SK-N-SH (cell line): ENCODE measurements around the gene DENND6B. TPM values are rescaled to one million over a fixed set of nuclear protein-coding genes. Genes with fewer than 3 reads are reported as not detected.

Source experiments
- CTCF ChIA-PET: fragments of 300-600, 350-600 bp; formaldehyde crosslinking; extraction: SDS; loops from one replicate; lab custom pipeline; 2021; lab: Yijun Ruan, JAX
- POLR2A ChIA-PET: fragments of 350-600 bp; sonication (Branson Sonifier 250); formaldehyde crosslinking; extraction: SDS; loops from one replicate; lab custom pipeline; 2020; ENCODE audit warnings: antibody characterized with exemption, inconsistent platforms; lab: Yijun Ruan, JAX
- DNase-seq: peaks from one replicate; pipeline ENCODE4 v3.0.0; 2012
- H2AFZ ChIP-seq: fragments of 200-600 bp; sonication (generic); 2 replicates; pipeline ENCODE4 v1.8.1; 2016; ENCODE audit warnings: antibody characterized with exemption, mild to moderate bottlenecking, low read depth
- H3F3A ChIP-seq: fragments of 200-600 bp; sonication (generic); replicated peaks from 2 replicates; pipeline ENCODE3; 2016; ENCODE audit warnings: antibody characterized with exemption, mild to moderate bottlenecking; ENCODE audit not compliant: insufficient read depth
- H3K27ac ChIP-seq, 2 experiments: fragments of 200-500 bp in 1 of 2; fragments of 200-600 bp in 1 of 2; sonication (Bioruptor generic) in 1 of 2; sonication (generic), shearing (Covaris generic) in 1 of 2; 2 replicates each; pipeline versions ENCODE4 v1.5.1 to v1.6.1; 2014 to 2016; ENCODE audit warnings: low read depth in 2 of 2, inconsistent platforms in 1 of 2, low read length in 1 of 2, mild to moderate bottlenecking in 1 of 2, mixed read lengths in 1 of 2
- H3K27me3 ChIP-seq: fragments of 200-600 bp; sonication (generic), shearing (Covaris generic); 2 replicates; pipeline ENCODE4 v1.6.1; 2016; ENCODE audit warnings: mixed run types; ENCODE audit not compliant: insufficient read depth
- H3K36me3 ChIP-seq, 2 experiments: fragments of 200-500 bp in 1 of 2; fragments of 200-600 bp in 1 of 2; sonication (Bioruptor generic) in 1 of 2; sonication (generic) in 1 of 2; replicated peaks in 1 of 2; 2 replicates each; pipeline versions ENCODE3 to v1.5.1; 2014 to 2016; ENCODE audit warnings: low read length in 1 of 2, mild to moderate bottlenecking in 1 of 2; ENCODE audit not compliant: insufficient read depth in 2 of 2, control insufficient read depth in 1 of 2
- H3K4me1 ChIP-seq, 2 experiments: fragments of 200-500 bp in 1 of 2; fragments of 200-600 bp in 1 of 2; sonication (Bioruptor generic) in 1 of 2; sonication (generic), shearing (Covaris generic) in 1 of 2; 2 replicates each; pipeline versions ENCODE4 v1.5.1 to v1.6.1; 2014 to 2016; ENCODE audit warnings: low read depth in 1 of 2, low read length in 1 of 2, mixed run types in 1 of 2; ENCODE audit not compliant: insufficient read depth in 2 of 2, control insufficient read depth in 1 of 2
- H3K4me2 ChIP-seq: fragments of 200-600 bp; sonication (generic), shearing (Covaris generic); 2 replicates; pipeline ENCODE4 v1.6.1; 2017; ENCODE audit warnings: mixed run types
- H3K4me3 ChIP-seq, 2 experiments: fragments of 200-500 bp in 1 of 2; fragments of 200-600 bp in 1 of 2; sonication (Bioruptor generic) in 1 of 2; sonication (generic), shearing (Covaris generic) in 1 of 2; 2 replicates each; pipeline versions ENCODE4 v1.5.1 to v1.8.1; 2014 to 2016; ENCODE audit warnings: low read depth in 2 of 2, inconsistent platforms in 1 of 2, low read length in 1 of 2, mild to moderate bottlenecking in 1 of 2, mixed read lengths in 1 of 2, moderate library complexity in 1 of 2
- H3K79me2 ChIP-seq: fragments of 200-600 bp; sonication (generic); 2 replicates; pipeline ENCODE4 v1.8.1; 2017; ENCODE audit warnings: mild to moderate bottlenecking; ENCODE audit not compliant: insufficient read depth
- H3K9ac ChIP-seq: fragments of 200-600 bp; sonication (generic); 2 replicates; pipeline ENCODE4 v1.6.1; 2017; ENCODE audit warnings: mixed run types
- H3K9me2 ChIP-seq: fragments of 200-600 bp; sonication (generic); 2 replicates; pipeline ENCODE4 v1.6.1; 2017; ENCODE audit warnings: mixed run types
- H3K9me3 ChIP-seq: fragments of 200-600 bp; sonication (generic); 2 replicates; pipeline ENCODE4 v1.6.1; 2017; ENCODE audit warnings: mixed run types, mild to moderate bottlenecking, moderate library complexity
- H4K20me1 ChIP-seq: fragments of 200-600 bp; sonication (generic); 2 replicates; pipeline ENCODE4 v1.6.1; 2017; ENCODE audit warnings: mild to moderate bottlenecking, mixed run types; ENCODE audit not compliant: insufficient read depth
- EZH2phosphoT487 ChIP-seq: fragments of 200-600 bp; sonication (generic); IDR thresholded peaks from 2 replicates; pipeline ENCODE4 v1.6.1; 2017; ENCODE audit warnings: low read depth, mixed run types, mild to moderate bottlenecking, antibody characterized with exemption, moderate library complexity, borderline replicate concordance
- FOXM1 ChIP-seq: IDR thresholded peaks from 2 replicates; pipeline ENCODE4 v1.4.0; 2012; ENCODE audit warnings: low read depth, mild to moderate bottlenecking
- GABPA ChIP-seq: IDR thresholded peaks from 2 replicates; pipeline ENCODE4 v1.4.0; 2012; ENCODE audit warnings: low read depth, mild to moderate bottlenecking
- GATA2 ChIP-seq: sonication (generic); formaldehyde crosslinking; IDR thresholded peaks from 2 replicates; pipeline ENCODE4 v1.5.0; 2020; ENCODE audit warnings: mild to moderate bottlenecking, missing genetic modification reagents
- JUND ChIP-seq: IDR thresholded peaks from 2 replicates; pipeline ENCODE4 v1.4.0; 2012
- MAX ChIP-seq: IDR thresholded peaks from 2 replicates; pipeline ENCODE4 v1.4.0; 2012; ENCODE audit warnings: low read depth
- MXI1 ChIP-seq: IDR thresholded peaks from 2 replicates; pipeline ENCODE4 v1.6.1; 2012; ENCODE audit warnings: mild to moderate bottlenecking, low read depth, low read length, improper control_type of control experiment
- NRF1 ChIP-seq: IDR thresholded peaks from 2 replicates; pipeline ENCODE4 v1.6.1; 2012; ENCODE audit warnings: low read depth, mild to moderate bottlenecking, low read length
- RCOR1 ChIP-seq: fragments of 150-350 bp; IDR thresholded peaks from 2 replicates; pipeline ENCODE4 v1.6.1; 2017; ENCODE audit warnings: antibody characterized with exemption, low read length
- SIN3A ChIP-seq: IDR thresholded peaks from 2 replicates; pipeline ENCODE4 v1.6.1; 2012; ENCODE audit warnings: low read depth, mild to moderate bottlenecking, low read length, moderate library complexity, borderline replicate concordance
- TCF12 ChIP-seq: IDR thresholded peaks from 2 replicates; pipeline ENCODE4 v1.4.0; 2012
- USF2 ChIP-seq: fragments of 150-350 bp; IDR thresholded peaks from 2 replicates; pipeline ENCODE4 v1.6.1; 2017; ENCODE audit warnings: antibody characterized with exemption, low read length, low read depth, borderline replicate concordance
- ZBTB33 ChIP-seq: IDR thresholded peaks from 2 replicates; pipeline ENCODE4 v1.4.0; 2012; ENCODE audit warnings: low read depth, borderline replicate concordance
- WGBS: methylation state at CpG from one replicate; pipeline ENCODE4 v1.1.6; 2017; ENCODE audit warnings: low lambda C conversion rate; 5-methylcytosine and 5-hydroxymethylcytosine counted together
- polyA plus RNA-seq, 3 experiments: library from polyadenylated mRNA; depleted of rRNA; stranded (reverse); fragments of >200 nt; gene quantifications; 2 replicates each; pipeline ENCODE4 v1.2.3, GENCODE V29; 2012

DENND6B gene
- polyA plus RNA-seq, 1 of the 3 experiments (the other 2 are of a cell fraction): 5.6 TPM

GRCh38 chr22:50260801-50261614 is 65.8 kb downstream of the DENND6B start:
- Histone ChIP-seq H3K9me2 (no peaks in the 10 kb centered on the region), H4K20me1 (no peaks in the 10 kb centered on the region), H3K27me3 (no peaks in the 10 kb centered on the region), H3K36me3 (peaks cover 0 to 16% of the 10 kb centered on the region in 2 experiments), H3K4me2 (peak overlapping the region; percentile 91), H3K4me3 (peak overlapping the region; percentile 67 to 72), H3K79me2 (peaks cover 27% of the 10 kb centered on the region)
- DNase-seq: peak; percentile 84
- TF ChIP-seq FOXM1: no peak
- peak; percentile 44; the same call in 1 of the 2 replicates for TF ChIP-seq SIN3A
- peak; percentile 50; the same call in 1 of the 2 replicates for TF ChIP-seq MXI1
- TF ChIP-seq USF2: no peak
- peak; percentile 79 for TF ChIP-seq MAX
- TF ChIP-seq GATA2 (CRISPR knock-in tag): no peak
- peak; percentile 69 for TF ChIP-seq NRF1
- TF ChIP-seq, all 33 proteins: peak for 4
- H3K9me3 ChIP-seq: no peaks in the 10 kb centered on the region
- ChIA-PET CTCF (interaction anchor here (0.7 to 4.9 kb wide), 7 partner anchors 9 to 265 kb away, joined by 3 to 34 read pairs (median 22); partner anchors contain the start of genes DENND6B and HDAC10), POLR2A (interaction anchor here (1.0 to 1.8 kb wide), 3 partner anchors 11 to 81 kb away, joined by 3 to 4 read pairs (median 3); no protein-coding TSS in a partner anchor)
- H3K9ac ChIP-seq: peak overlapping the region; percentile 73
- no peak overlapping the region for H2AFZ ChIP-seq
- H3K4me1 ChIP-seq: peaks cover 14 to 25% of the 10 kb centered on the region in 2 experiments; a peak in 2 of 4 replicates
- no peaks in the 10 kb centered on the region for H3F3A ChIP-seq
- H3K27ac ChIP-seq: peak overlapping the region; percentile 26 to 81
- WGBS: 5% methylated on average over 11 of the region's 92 CpGs

- H3K4me3 ChIP-seq: peak overlapping the region; percentile 67 to 72
- no peaks in the 10 kb centered on the region for H3K9me2 ChIP-seq
- no peaks in the 10 kb centered on the region for H3K9me3 ChIP-seq
- no peaks in the 10 kb centered on the region for H3F3A ChIP-seq
- no peak for DNase-seq
- peaks cover 27% of the 10 kb centered on the region for H3K79me2 ChIP-seq
- peak overlapping the region; percentile 26 to 81 for H3K27ac ChIP-seq
- H3K36me3 ChIP-seq: peaks cover 0 to 19% of the 10 kb centered on the region in 2 experiments
- peaks cover 14 to 25% of the 10 kb centered on the region in 2 experiments; a peak in 2 of 4 replicates for H3K4me1 ChIP-seq
- no peaks in the 10 kb centered on the region for H4K20me1 ChIP-seq
- TF ChIP-seq ZBTB33: no peak
- TF ChIP-seq USF2: no peak
- no peak for TF ChIP-seq GATA2 (CRISPR knock-in tag)
- no peak for TF ChIP-seq FOXM1
- TF ChIP-seq EZH2phosphoT487: no peak
- TF ChIP-seq RCOR1: no peak
- TF ChIP-seq TCF12: no peak
- no peak for TF ChIP-seq GABPA
- no peak for TF ChIP-seq JUND
- peak overlapping the region; percentile 73 for H3K9ac ChIP-seq
- H3K27me3 ChIP-seq: no peaks in the 10 kb centered on the region
- H3K4me2 ChIP-seq: peak overlapping the region; percentile 91
- CTCF ChIA-PET: interaction anchor here (2.9 to 4.9 kb wide), 6 partner anchors 9 to 81 kb away, joined by 11 to 34 read pairs (median 26); partner anchors contain the start of genes DENND6B and HDAC10
- WGBS: 19% methylated on average over 10 of the region's 11 CpGs
- H2AFZ ChIP-seq: no peak overlapping the region
- POLR2A ChIA-PET: interaction anchor here (1.0 to 1.8 kb wide), 3 partner anchors 10 to 82 kb away, joined by 3 to 4 read pairs (median 3); no protein-coding TSS in a partner anchor
Observed at GRCh38 chr22:50260434-50260800, 66.4 kb downstream of the DENND6B start.
